GM12875 (cell line): Measurements from ENCODE around the gene CPZ.

Experiments
- H3K4me3 ChIP-seq: one replicate; pipeline ENCODE4 v1.5.1; 2011; ENCODE audit warnings: low read depth, low read length, control low read depth
- CTCF ChIP-seq: IDR thresholded peaks from 2 replicates; pipeline ENCODE4 v1.5.1; 2011; ENCODE audit warnings: low read depth, mild to moderate bottlenecking, control low read depth, inconsistent platforms, low read length, moderate library complexity, borderline replicate concordance; ENCODE audit not compliant: insufficient read depth

CPZ gene

GRCh38 chr4:8580321-8581093 is 12.1 kb upstream of the CPZ start, which contains the start of gene GPR78:
GPR78 (plus strand) TSS chr4:8580392; CDS start chr4:8580983, 591 bp downstream.
- no peak within 1 kb of the TSS for H3K4me3 ChIP-seq
- no peak for TF ChIP-seq CTCF

GRCh38 chr4:8581094-8581861 is 11.3 kb upstream of the CPZ start:
- no peak for TF ChIP-seq CTCF
- no peak overlapping the region for H3K4me3 ChIP-seq

GRCh38 chr4:8582016-8582415 is 10.5 kb upstream of the CPZ start:
- TF ChIP-seq CTCF = no peak

GRCh38 chr4:8582436-8582835 is 10.1 kb upstream of the CPZ start:
- no peak for TF ChIP-seq CTCF
- H3K4me3 ChIP-seq = no peak overlapping the region

More at GRCh38 chr4:8582016-8582415, 10.5 kb upstream of the CPZ start:
- no peak overlapping the region for H3K4me3 ChIP-seq

- TF ChIP-seq CTCF = no peak
- H3K4me3 ChIP-seq = no peak overlapping the region
These were observed 9.5 kb upstream of the CPZ start for GRCh38 chr4:8582941-8583654.

- no peak for TF ChIP-seq CTCF
- H3K4me3 ChIP-seq = no peak overlapping the region
These were observed 8.9 kb upstream of the CPZ start for GRCh38 chr4:8583655-8584025.

GRCh38 chr4:8585186-8585585 is 7.4 kb upstream of the CPZ start:
- peak; percentile 28; the same call in 1 of the 2 replicates for TF ChIP-seq CTCF
- no peak overlapping the region for H3K4me3 ChIP-seq
